ENCODE results near the gene C11orf16. TPM values are rescaled to one million over a fixed set of nuclear protein-coding genes. Genes with fewer than 3 reads are reported as not detected.
"Not testable (repeated sequence)": the region's sequence is repeated elsewhere in the genome, so short reads cannot be mapped to it uniquely, and the experiment has no call there.

The C11orf16 gene
- polyA plus RNA-seq, 3 donors, result not detected

- TF ChIP-seq CTCF (IDR thresholded peaks at IDR 0.05), result no peak
- Mint-ChIP-seq H3K4me1 (no peaks in the 10 kb centered on the region), H3K27me3 (ENCODE audit: low read depth in 3 of 3) (peaks cover 0 to 2% (median 2%) of the 10 kb centered on the region in 3 donors), H3K27ac (no peak overlapping the region), H3K4me3 (no peak overlapping the region), H3K9me3 (no peaks in the 10 kb centered on the region), H3K36me3 (no peaks in the 10 kb centered on the region)
- Histone ChIP-seq H4K20me1 (ENCODE audit: insufficient read depth, low read length) (no peaks in the 10 kb centered on the region), H3K79me2 (ENCODE audit: insufficient read depth, low read length) (no peaks in the 10 kb centered on the region), H3K4me3 (replicated peaks in 1 of 3; ENCODE audit: low read depth in 2 of 3, low read length in 3 of 3) (no peak overlapping the region), H3K36me3 (replicated peaks in 1 of 2; ENCODE audit: control insufficient read depth in 1 of 2, insufficient read depth in 2 of 2, low read length in 2 of 2) (no peaks in the 10 kb centered on the region), H3K9ac (ENCODE audit: insufficient read depth, low read length, poor library complexity, severe bottlenecking) (no peak overlapping the region), H3K4me1 (ENCODE audit: control insufficient read depth in 1 of 2, insufficient read depth in 2 of 2, low read length in 2 of 2) (no peaks in the 10 kb centered on the region), H3K4me2 (replicated peaks; ENCODE audit: extremely low read depth, low read length, poor library complexity, severe bottlenecking) (no peak overlapping the region), H3K27me3 (ENCODE audit: control insufficient read depth in 2 of 2, insufficient read depth in 2 of 2, low read length in 2 of 2) (no peaks in the 10 kb centered on the region), H2AFZ (ENCODE audit: insufficient read depth, low read depth, low read length, poor library complexity, severe bottlenecking) (no peak overlapping the region), H3K27ac (ENCODE audit: low read depth in 1 of 2, low read length in 2 of 2) (no peak overlapping the region), H3K9me3 (replicated peaks in 1 of 2; ENCODE audit: control insufficient read depth in 1 of 2, insufficient read depth in 1 of 2, low read length in 2 of 2) (no peaks in the 10 kb centered on the region)
- WGBS (ENCODE audit: insufficient coverage), result 98% methylated on average over 9 of the region's 10 CpGs
- intact Hi-C loops (cut with micrococcal nuclease), result no loop called here
- DNase-seq, result no peak
Observed at GRCh38 chr11:8937159-8937558, 4.4 kb upstream of the C11orf16 start.

- H3K9me3 Mint-ChIP-seq, result not testable (repeated sequence)
Observed at GRCh38 chr11:8935789-8936188, 3.0 kb upstream of the C11orf16 start.

More at GRCh38 chr11:8935789-8936188, 3.0 kb upstream of the C11orf16 start:
- DNase-seq; H3K4me3 ChIP-seq (replicated peaks in 1 of 3; ENCODE audit: low read depth in 2 of 3, low read length in 3 of 3); H3K27me3 ChIP-seq (ENCODE audit: control insufficient read depth in 2 of 2, insufficient read depth in 2 of 2, low read length in 2 of 2); H3K36me3 ChIP-seq (replicated peaks in 1 of 2; ENCODE audit: control insufficient read depth in 1 of 2, insufficient read depth in 2 of 2, low read length in 2 of 2); H3K4me1 Mint-ChIP-seq; intact Hi-C loops (cut with micrococcal nuclease); H3K9ac ChIP-seq (ENCODE audit: insufficient read depth, low read length, poor library complexity, severe bottlenecking); H4K20me1 ChIP-seq (ENCODE audit: insufficient read depth, low read length); H2AFZ ChIP-seq (ENCODE audit: insufficient read depth, low read depth, low read length, poor library complexity, severe bottlenecking); H3K4me2 ChIP-seq (replicated peaks; ENCODE audit: extremely low read depth, low read length, poor library complexity, severe bottlenecking); H3K9me3 ChIP-seq (replicated peaks in 1 of 2; ENCODE audit: control insufficient read depth in 1 of 2, insufficient read depth in 1 of 2, low read length in 2 of 2); H3K27me3 Mint-ChIP-seq (ENCODE audit: low read depth in 3 of 3); H3K27ac ChIP-seq (ENCODE audit: low read depth in 1 of 2, low read length in 2 of 2); H3K36me3 Mint-ChIP-seq; H3K4me3 Mint-ChIP-seq; H3K4me1 ChIP-seq (ENCODE audit: control insufficient read depth in 1 of 2, insufficient read depth in 2 of 2, low read length in 2 of 2); H3K27ac Mint-ChIP-seq; H3K79me2 ChIP-seq (ENCODE audit: insufficient read depth, low read length): not testable (repeated sequence)
- no CpG with 5 or more reads among the region's 2 CpGs for WGBS (ENCODE audit: insufficient coverage)
